ENCODE data around the gene GPAT3.

DNA sequence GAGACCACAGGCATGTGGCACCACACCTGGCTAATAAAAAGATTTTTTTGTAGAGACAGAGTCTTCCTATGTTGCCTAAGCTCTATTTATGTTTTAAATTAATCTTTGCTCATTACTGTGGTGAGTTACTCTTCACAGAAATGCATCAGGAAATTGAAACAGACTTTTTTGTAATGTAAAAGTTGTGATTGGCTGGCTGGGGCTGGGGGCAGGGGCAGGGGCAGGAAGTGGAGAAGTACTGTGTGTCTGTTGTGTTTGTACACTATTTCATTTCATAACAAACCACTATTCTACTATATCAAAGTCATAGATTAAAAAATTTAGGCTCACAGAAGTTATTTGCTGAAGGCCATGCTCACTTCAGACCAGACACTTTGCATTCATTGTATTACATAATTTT, 31.9 kb upstream of the GPAT3 start:
- no peak for TF ChIP-seq POLR2A (IDR thresholded peaks at IDR 0.05)
- TF ChIP-seq CTCF (IDR thresholded peaks at IDR 0.05), result no peak

All from testis (tissue), 2 donors.